H1 (cell line): ENCODE data around the gene P3H1. TPM values are rescaled to one million over a fixed set of nuclear protein-coding genes. Genes with fewer than 3 reads are reported as not detected.
A peak's percentile ranks its signal among the peaks of the same experiment; 100 is the strongest.

Source experiments
- CTCF ChIA-PET: fragments of 300-600 bp; sonication (Branson Sonifier 250); formaldehyde crosslinking; loops from one replicate; lab custom pipeline; 2021; ENCODE audit not compliant: partially characterized antibody; lab: Charles Lee
- POLR2A ChIA-PET: fragments of 300-600 bp; sonication (Branson Sonifier 250); formaldehyde crosslinking; loops from one replicate; lab custom pipeline; 2021; ENCODE audit warnings: inconsistent platforms; ENCODE audit not compliant: partially characterized antibody; lab: Charles Lee
- DNase-seq, 2 experiments: peaks; one replicate each; pipeline versions ENCODE4 v3.0.0 to v3.0.0-alpha.2; 2010 to 2022; ENCODE audit warnings: low spot score in 2 of 2, low read depth in 1 of 2, mixed read lengths in 1 of 2
- FAIRE-seq: peaks from 2 replicates; lab custom pipeline; 2011; peaks lifted over from hg19 to GRCh38; lab: Jason Lieb, UNC
- H2AFZ ChIP-seq: 2 replicates; pipeline ENCODE4 v1.8.1; 2012; ENCODE audit warnings: low read length, inconsistent platforms
- H2AK5ac ChIP-seq: 2 replicates; pipeline ENCODE4 v1.6.1; 2013; ENCODE audit warnings: low read depth, low read length
- H2BK120ac ChIP-seq: replicated peaks from 2 replicates; pipeline ENCODE3; 2013; ENCODE audit warnings: low read depth, low read length, inconsistent platforms
- H2BK12ac ChIP-seq: 2 replicates; pipeline ENCODE4 v1.6.1; 2013; ENCODE audit warnings: low read depth, low read length
- H2BK15ac ChIP-seq: 2 replicates; pipeline ENCODE4 v1.6.1; 2013; ENCODE audit warnings: low read length
- H2BK20ac ChIP-seq: 2 replicates; pipeline ENCODE4 v1.6.1; 2013; ENCODE audit warnings: low read length
- H2BK5ac ChIP-seq: 2 replicates; pipeline ENCODE4 v1.6.1; 2013; ENCODE audit warnings: low read depth, low read length
- H3K14ac ChIP-seq: 2 replicates; pipeline ENCODE4 v1.6.1; 2013; ENCODE audit warnings: inconsistent platforms; ENCODE audit not compliant: insufficient read length
- H3K18ac ChIP-seq: 2 replicates; pipeline ENCODE4 v1.6.1; 2013; ENCODE audit warnings: low read length; ENCODE audit errors: extremely low read depth
- H3K23ac ChIP-seq: 2 replicates; pipeline ENCODE4 v1.6.1; 2013; ENCODE audit warnings: inconsistent platforms; ENCODE audit not compliant: insufficient read length
- H3K23me2 ChIP-seq: 2 replicates; pipeline ENCODE4 v1.6.1; 2013; ENCODE audit warnings: low read depth, low read length
- H3K27ac ChIP-seq: 2 replicates; pipeline ENCODE4 v1.6.1; 2011; ENCODE audit warnings: low read depth, low read length, inconsistent platforms
- H3K27me3 ChIP-seq, 4 experiments: replicated peaks in 1 of 4; 1 replicate in 1 of 4; 2 replicates in 3 of 4; pipeline versions ENCODE4 v1.6.1 to v1.8.1; 2011 to 2013; ENCODE audit warnings: low read length in 3 of 4, mild to moderate bottlenecking in 3 of 4, inconsistent platforms in 2 of 4, mixed read lengths in 2 of 4, moderate library complexity in 1 of 4; ENCODE audit not compliant: control insufficient read depth in 3 of 4, insufficient read depth in 3 of 4; ENCODE audit errors: extremely low read depth in 1 of 4
- H3K36me3 ChIP-seq, 4 experiments: 2 replicates each; pipeline versions ENCODE4 v1.6.1 to v1.8.1; 2011 to 2013; ENCODE audit warnings: mild to moderate bottlenecking in 4 of 4, low read length in 3 of 4, moderate library complexity in 2 of 4, control low read depth in 1 of 4, inconsistent platforms in 1 of 4; ENCODE audit not compliant: insufficient read depth in 4 of 4, control insufficient read depth in 2 of 4
- H3K4ac ChIP-seq: replicated peaks from 2 replicates; pipeline ENCODE3; 2013; ENCODE audit warnings: low read length, low read depth, mixed read lengths, inconsistent platforms; ENCODE audit not compliant: insufficient read length
- H3K4me1 ChIP-seq, 4 experiments: replicated peaks in 1 of 4; 1 replicate in 1 of 4; 2 replicates in 3 of 4; pipeline versions ENCODE4 v1.6.1 to v1.8.1; 2011 to 2013; ENCODE audit warnings: low read length in 3 of 4, inconsistent platforms in 2 of 4, mixed read lengths in 1 of 4; ENCODE audit not compliant: insufficient read depth in 4 of 4, control insufficient read depth in 3 of 4
- H3K4me2 ChIP-seq, 2 experiments: 2 replicates each; pipeline versions ENCODE4 v1.6.1 to v1.8.1; 2011 to 2013; ENCODE audit warnings: low read depth in 2 of 2, low read length in 2 of 2, control low read depth in 1 of 2, inconsistent platforms in 1 of 2, mild to moderate bottlenecking in 1 of 2; ENCODE audit not compliant: insufficient read depth in 1 of 2
- H3K4me3 ChIP-seq, 4 experiments: fragments of 200-600, 300-600 bp in 1 of 4; sonication (generic), shearing (Covaris generic), sonication (Bioruptor Twin) in 1 of 4; 2 replicates each; pipeline versions ENCODE4 v1.5.1 to v1.8.1; 2011 to 2016; ENCODE audit warnings: low read length in 4 of 4, low read depth in 3 of 4, control low read depth in 2 of 4, inconsistent platforms in 2 of 4, mild to moderate bottlenecking in 2 of 4, mixed read lengths in 1 of 4, moderate library complexity in 1 of 4; ENCODE audit not compliant: insufficient read depth in 2 of 4; ENCODE audit errors: extremely low read depth in 1 of 4
- H3K56ac ChIP-seq: replicated peaks from 2 replicates; pipeline ENCODE3; 2013; ENCODE audit warnings: low read depth, mild to moderate bottlenecking, mixed read lengths, low read length, inconsistent platforms; ENCODE audit not compliant: insufficient read length
- H3K79me1 ChIP-seq: 2 replicates; pipeline ENCODE4 v1.6.1; 2013; ENCODE audit warnings: low read depth, low read length, control low read depth
- H3K79me2 ChIP-seq, 2 experiments: 2 replicates each; pipeline versions ENCODE4 v1.6.1 to v1.8.1; 2012 to 2013; ENCODE audit warnings: low read length in 2 of 2, mild to moderate bottlenecking in 2 of 2, inconsistent platforms in 1 of 2; ENCODE audit not compliant: insufficient read depth in 2 of 2, control insufficient read depth in 1 of 2
- H3K9ac ChIP-seq, 4 experiments: replicated peaks in 1 of 4; 1 replicate in 1 of 4; 2 replicates in 3 of 4; pipeline versions ENCODE4 v1.6.1 to v1.8.1; 2011 to 2013; ENCODE audit warnings: low read depth in 3 of 4, low read length in 3 of 4, control low read depth in 2 of 4, mild to moderate bottlenecking in 2 of 4, moderate library complexity in 2 of 4, inconsistent platforms in 1 of 4; ENCODE audit errors: extremely low read depth in 1 of 4
- H3K9me3 ChIP-seq, 2 experiments: 2 replicates each; pipeline versions ENCODE4 v1.6.1 to v1.8.1; 2012 to 2013; ENCODE audit warnings: mild to moderate bottlenecking in 2 of 2, moderate library complexity in 2 of 2, control low read depth in 1 of 2, inconsistent platforms in 1 of 2, low read depth in 1 of 2, low read length in 1 of 2, mixed read lengths in 1 of 2; ENCODE audit not compliant: insufficient read depth in 2 of 2
- H4K20me1 ChIP-seq, 2 experiments: replicated peaks in 1 of 2; 2 replicates each; pipeline versions ENCODE3 to v1.8.1; 2011 to 2013; ENCODE audit warnings: inconsistent platforms in 2 of 2, low read length in 2 of 2, mild to moderate bottlenecking in 1 of 2; ENCODE audit not compliant: insufficient read depth in 2 of 2, control insufficient read depth in 1 of 2
- H4K5ac ChIP-seq: 2 replicates; pipeline ENCODE4 v1.6.1; 2013; ENCODE audit warnings: low read length, low read depth, mixed read lengths, inconsistent platforms; ENCODE audit not compliant: insufficient read length
- H4K8ac ChIP-seq: 2 replicates; pipeline ENCODE4 v1.8.0; 2013; ENCODE audit warnings: mild to moderate bottlenecking, moderate library complexity, low read length, inconsistent platforms; ENCODE audit not compliant: insufficient read depth; ENCODE audit errors: extremely low read depth
- H4K91ac ChIP-seq: replicated peaks from 2 replicates; pipeline ENCODE3; 2013; ENCODE audit warnings: low read length, mixed read lengths, inconsistent platforms; ENCODE audit not compliant: insufficient read length
- ATF3 ChIP-seq: IDR thresholded peaks from 2 replicates; pipeline ENCODE4 v1.6.1; 2011; ENCODE audit warnings: low read depth, mild to moderate bottlenecking, low read length; ENCODE audit not compliant: insufficient read depth
- CBX5 ChIP-seq: fragments of 300-800, 300-1000 bp; sonication (generic); IDR thresholded peaks from 2 replicates; pipeline ENCODE4 v1.7.1; 2016; ENCODE audit warnings: antibody characterized with exemption, low read length, low read depth
- CBX8 ChIP-seq: fragments of 300-800, 300-1000 bp; sonication (generic); IDR thresholded peaks from 2 replicates; pipeline ENCODE4 v1.7.1; 2016; ENCODE audit warnings: low read depth, low read length, borderline replicate concordance
- CHD1 ChIP-seq: IDR thresholded peaks from 2 replicates; pipeline ENCODE4 v1.6.1; 2012; ENCODE audit warnings: low read depth, low read length, improper control_type of control experiment
- GTF2F1 ChIP-seq: IDR thresholded peaks from 2 replicates; pipeline ENCODE4 v1.6.1; 2012; ENCODE audit warnings: low read depth, low read length, improper control_type of control experiment, borderline replicate concordance
- RFX5 ChIP-seq: IDR thresholded peaks from 2 replicates; pipeline ENCODE4 v1.6.1; 2011; ENCODE audit warnings: low read depth, low read length, improper control_type of control experiment, borderline replicate concordance
- RNF2 ChIP-seq: fragments of 200-900, 300-1000 bp; sonication (generic); IDR thresholded peaks from 2 replicates; pipeline ENCODE4 v1.7.1; 2016; ENCODE audit warnings: borderline replicate concordance, low read depth, mild to moderate bottlenecking, antibody characterized with exemption, low read length; ENCODE audit not compliant: poor library complexity, severe bottlenecking; ENCODE audit errors: missing control alignments
- SAP30 ChIP-seq: fragments of 300-600 bp; sonication (generic); IDR thresholded peaks from 2 replicates; pipeline ENCODE4 v1.7.1; 2012; ENCODE audit warnings: low read length, moderate library complexity, mild to moderate bottlenecking, inconsistent platforms; ENCODE audit not compliant: insufficient read depth, insufficient replicate concordance
- SP2 ChIP-seq: IDR thresholded peaks from 2 replicates; pipeline ENCODE4 v1.6.1; 2012; ENCODE audit warnings: mild to moderate bottlenecking, low read length, inconsistent platforms
- TAF1 ChIP-seq: IDR thresholded peaks from 2 replicates; pipeline ENCODE4 v1.6.1; 2011; ENCODE audit warnings: mild to moderate bottlenecking, low read depth, low read length
- WGBS, 2 experiments: shearing (Covaris generic) in 1 of 2; methylation state at CpG; one replicate each; pipeline versions ENCODE4 v1.1.6 to v1.1.7; 2013 to 2015; ENCODE audit warnings: low lambda C conversion rate in 2 of 2, mixed read lengths in 2 of 2, inconsistent platforms in 1 of 2, low coverage in 1 of 2, missing lambda C conversion rate in 1 of 2; ENCODE audit not compliant: insufficient replicate concordance in 2 of 2, insufficient coverage in 1 of 2, insufficient read length in 1 of 2; ENCODE audit errors: extremely low coverage in 1 of 2, missing lambda C conversion rate in 1 of 2; 5-methylcytosine and 5-hydroxymethylcytosine counted together
- polyA plus RNA-seq, 7 experiments: library from polyadenylated mRNA; depleted of rRNA in 3 of 7; stranded (reverse) in 5 of 7; unstranded in 2 of 7; fragments of >200 nt in 5 of 7; fragments of 200-250 nt in 2 of 7; gene quantifications; 1 replicate in 5 of 7; 2 replicates in 1 of 7; 4 replicates in 1 of 7; pipeline versions ENCODE4 v1.2.1 to v1.2.3, GENCODE V29; 2011 to 2013; ENCODE audit warnings: missing spikeins in 2 of 7, mixed read lengths in 2 of 7
- total RNA-seq: library from RNA; stranded (reverse); fragmentation: NEBNext Ultra II Directional; extraction: Animal tissue kit (Norgen Biotek cat#: 25700); gene quantifications from 2 replicates; pipeline ENCODE4 v1.2.1, GENCODE V29; 2021

P3H1 gene
- total and polyA plus RNA-seq, 2 of the 8 experiments (the other 6 are each of a cell fraction or from before 2014, with no cell fraction given): 58.4 to 87.5 TPM

GRCh38 chr1:42743317-42744147, 23.3 kb downstream of the P3H1 start:
- no peak overlapping the region for H3K4me3 ChIP-seq
- H3K36me3 ChIP-seq: peaks cover 3 to 11% (median 4%) of the 10 kb centered on the region in 4 experiments; a peak in 7 of 8 replicates
- DNase-seq: no peak
- peaks cover 0 to 2% of the 10 kb centered on the region in 2 experiments for H4K20me1 ChIP-seq
- FAIRE-seq: no peak
- H2AK5ac ChIP-seq: no peak overlapping the region
- no peak overlapping the region for H2AFZ ChIP-seq
- H4K91ac ChIP-seq: peak overlapping the region; percentile 20
- no peak overlapping the region for H3K4ac ChIP-seq
- peaks cover 5% of the 10 kb centered on the region; the same call in 1 of the 2 replicates for H3K23me2 ChIP-seq
- H3K56ac ChIP-seq: no peak overlapping the region
- WGBS, 2 experiments: 86% methylated on average over 20 of the region's 21 CpGs; no CpG with 5 or more reads in 1 of the 2 experiments
- peaks cover 3% of the 10 kb centered on the region; the same call in 1 of the 2 replicates for H3K79me1 ChIP-seq
- H3K27me3 ChIP-seq: no peaks in the 10 kb centered on the region
- no peak overlapping the region for H2BK120ac ChIP-seq
- H3K23ac ChIP-seq: no peak overlapping the region
- no peaks in the 10 kb centered on the region for H3K9me3 ChIP-seq
- H2BK5ac ChIP-seq: no peak overlapping the region
- no peak overlapping the region for H3K14ac ChIP-seq
- H3K9ac ChIP-seq: no peak overlapping the region
- no peak overlapping the region for H2BK20ac ChIP-seq
- no peak overlapping the region for H3K4me2 ChIP-seq
- H2BK12ac ChIP-seq: 0 out of 2 replicates have a peak overlapping the region, but pooled peaks have one; percentile 70
- no peak overlapping the region for H2BK15ac ChIP-seq
- ChIA-PET CTCF (interaction anchor here (0.5 to 9.8 kb wide), 6 partner anchors 9 to 165 kb away, joined by 3 to 77 read pairs (median 4); partner anchors contain the start of genes P3H1 and YBX1), POLR2A (interaction anchor here (1.1 to 3.7 kb wide), 6 partner anchors 11 to 61 kb away, joined by 3 to 9 read pairs (median 4); partner anchors contain the start of genes C1orf50, P3H1 and YBX1)
- H4K8ac ChIP-seq: 0 out of 2 replicates have a peak overlapping the region, but pooled peaks have one; percentile 6
- H3K18ac ChIP-seq: 0 out of 2 replicates have a peak overlapping the region, but pooled peaks have one; percentile 10
- H3K79me2 ChIP-seq: no peaks in the 10 kb centered on the region
- peaks cover 0 to 35% (median 28%) of the 10 kb centered on the region in 4 experiments; a peak in 6 of 7 replicates for H3K4me1 ChIP-seq
- H3K27ac ChIP-seq: no peak overlapping the region
- H4K5ac ChIP-seq: no peak overlapping the region
- TF ChIP-seq TAF1 (no peak), ATF3 (no peak), CBX8 (no peak), GTF2F1 (no peak), CHD1 (no peak), SAP30 (no peak), RFX5 (no peak), SP2 (no peak), RNF2 (no peak), CBX5 (no peak)
